HG03432 (cell line): ENCODE results near the gene OPHN1.

Experiments used
- ATAC-seq: cut with Tn5 transposase; IDR thresholded peaks from one replicate; pipeline ENCODE4 v1.9.1; 2021; ENCODE audit warnings: mild to moderate bottlenecking, moderate library complexity; ENCODE audit not compliant: unreplicated experiment

Gene OPHN1

GRCh38 chrX:68256990-68257389 lies 176.3 kb downstream of the OPHN1 start:
- no peak for ATAC-seq

- no peak for ATAC-seq
Observed at GRCh38 chrX:68254738-68255645, 178.3 kb downstream of the OPHN1 start.

GRCh38 chrX:68252664-68253063 lies 180.6 kb downstream of the OPHN1 start:
- no peak for ATAC-seq

GRCh38 chrX:68249903-68250302 lies 183.4 kb downstream of the OPHN1 start:
- no peak for ATAC-seq

- ATAC-seq: no peak
Observed at GRCh38 chrX:68249401-68249831, 183.9 kb downstream of the OPHN1 start.

- no peak for ATAC-seq
Observed at GRCh38 chrX:68238568-68238967, 194.7 kb downstream of the OPHN1 start.

- no peak for ATAC-seq
Observed at GRCh38 chrX:68234171-68234910, 199.0 kb downstream of the OPHN1 start.

- no peak for ATAC-seq
Observed at GRCh38 chrX:68232206-68232605, 201.1 kb downstream of the OPHN1 start.

- no peak for ATAC-seq
Observed at GRCh38 chrX:68209008-68209407, 224.3 kb downstream of the OPHN1 start.

GRCh38 chrX:68204521-68205038 lies 228.7 kb downstream of the OPHN1 start:
- peak; percentile 47 for ATAC-seq

GRCh38 chrX:68203646-68204045 lies 229.6 kb downstream of the OPHN1 start:
- peak; percentile 94 for ATAC-seq

- ATAC-seq: no peak
Observed at GRCh38 chrX:68203211-68203610, 230.1 kb downstream of the OPHN1 start.

- no peak for ATAC-seq
Observed at GRCh38 chrX:68199062-68199848, 234.0 kb downstream of the OPHN1 start.

GRCh38 chrX:68196939-68197791 lies 236.1 kb downstream of the OPHN1 start:
- ATAC-seq: peak; percentile 79

GRCh38 chrX:68195561-68195960 lies 237.7 kb downstream of the OPHN1 start:
- no peak for ATAC-seq

GRCh38 chrX:68193786-68194185 lies 239.5 kb downstream of the OPHN1 start:
- no peak for ATAC-seq

- no peak for ATAC-seq
Observed at GRCh38 chrX:68193234-68193633, 240.1 kb downstream of the OPHN1 start.

- ATAC-seq: no peak
Observed at GRCh38 chrX:68190799-68191198, 242.5 kb downstream of the OPHN1 start.

- no peak for ATAC-seq
Observed at GRCh38 chrX:68186552-68187262, 246.6 kb downstream of the OPHN1 start.
